Erythroblast (primary cell): ENCODE results near the gene SYNM.
"Not testable (repeated sequence)": the region's sequence is repeated elsewhere in the genome, so short reads cannot be mapped to it uniquely, and the experiment has no call there.

Experiments
- DNase-seq, 2 experiments: peaks; one replicate each; lab custom pipeline; 2025; lab: John Stamatoyannopoulos, UW
- GATA1 ChIP-seq: IDR thresholded peaks from 2 replicates; pipeline ENCODE4 v1.6.1; 2011; ENCODE audit warnings: low read depth, mild to moderate bottlenecking, control low read depth, low read length, moderate library complexity
- POLR2A ChIP-seq: IDR thresholded peaks from 2 replicates; pipeline ENCODE4 v1.6.1; 2011; ENCODE audit warnings: mild to moderate bottlenecking, low read length

The SYNM gene

DNA sequence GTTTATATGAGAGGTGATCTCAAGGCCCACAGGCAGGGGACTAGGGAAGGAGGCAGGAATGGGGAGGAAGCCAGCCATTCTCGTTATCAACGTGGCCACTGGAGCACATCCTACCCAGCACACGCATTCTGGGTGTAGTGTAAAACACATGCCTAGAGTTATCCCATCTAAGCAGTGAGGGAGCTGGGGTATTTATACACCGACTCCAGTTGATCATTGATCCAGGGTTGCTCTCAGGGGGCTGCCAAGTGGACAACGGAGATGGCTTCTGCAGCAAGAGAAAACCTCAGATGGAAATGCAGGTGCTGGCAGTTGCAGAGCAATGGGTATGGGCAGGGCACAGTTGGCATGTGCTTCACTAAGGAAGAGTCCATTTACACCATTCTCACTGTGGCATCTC, 30.4 kb upstream of the SYNM start:
- DNase-seq: no peak
- TF ChIP-seq POLR2A (no peak), GATA1 (no peak)

GRCh38 chr15:99075059-99075652, 29.7 kb upstream of the SYNM start:
- not testable (repeated sequence) for DNase-seq

DNA sequence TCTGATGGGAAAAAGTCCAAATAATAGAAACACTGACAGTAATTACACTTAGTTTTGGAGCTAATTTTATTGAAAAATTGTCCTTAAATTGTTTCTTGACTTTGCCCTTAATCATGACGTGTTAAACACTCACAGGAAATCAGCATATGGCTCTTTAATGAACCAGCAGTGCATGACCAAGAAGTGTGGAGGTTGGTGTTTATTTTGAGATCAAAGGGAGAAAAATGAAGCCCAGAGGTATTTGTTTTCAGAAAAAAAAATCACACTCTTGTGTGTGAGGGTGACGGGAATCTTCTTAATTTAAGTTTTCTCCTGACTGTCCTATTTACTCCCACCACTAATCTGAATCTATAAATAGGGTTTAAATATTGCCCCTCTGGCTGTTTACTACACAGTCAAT, 28.8 kb upstream of the SYNM start:
- TF ChIP-seq GATA1 (no peak), POLR2A (no peak)
- DNase-seq: no peak

DNA sequence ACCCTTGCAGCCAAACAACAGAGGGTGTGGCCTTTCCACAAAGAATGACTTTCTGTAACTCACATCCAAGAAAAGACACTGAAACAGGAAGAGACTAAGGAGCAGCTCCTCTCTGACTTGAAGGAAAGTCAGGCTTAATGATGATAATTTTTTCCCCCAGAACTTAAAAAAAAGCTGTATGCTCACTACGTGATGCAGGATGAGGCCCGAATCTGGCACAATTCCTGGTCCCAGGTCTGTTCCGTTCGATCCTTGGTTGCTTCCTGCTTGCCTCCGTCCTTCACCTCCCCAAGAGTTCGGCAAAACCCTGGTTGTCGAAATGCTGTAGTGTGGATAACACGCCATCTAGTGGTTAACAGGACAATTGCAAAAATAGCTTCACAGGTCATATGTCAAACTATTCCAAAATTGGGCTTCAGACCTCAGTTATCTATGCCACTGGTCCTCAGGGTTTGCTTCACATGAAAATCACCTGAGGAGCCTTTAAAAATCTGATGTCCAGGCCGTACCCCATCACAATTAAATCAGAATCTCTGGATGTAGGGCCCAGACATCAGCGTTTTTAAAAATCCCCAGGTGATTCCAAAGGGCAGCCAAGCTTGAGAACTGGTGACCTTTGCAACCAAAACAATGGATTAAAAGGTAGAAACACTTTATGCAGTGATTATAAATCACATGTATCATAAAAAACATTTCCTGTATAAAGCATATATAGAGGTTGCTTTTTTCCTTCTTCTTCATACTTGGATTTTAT, 28.1 kb upstream of the SYNM start:
- no peak for TF ChIP-seq POLR2A
- TF ChIP-seq GATA1: no peak
- DNase-seq: peak; percentile 47 to 62

- no peak for TF ChIP-seq POLR2A
- no peak for TF ChIP-seq GATA1
- DNase-seq: no peak
Observed at GRCh38 chr15:99082798-99083197, 22.1 kb upstream of the SYNM start.

DNA sequence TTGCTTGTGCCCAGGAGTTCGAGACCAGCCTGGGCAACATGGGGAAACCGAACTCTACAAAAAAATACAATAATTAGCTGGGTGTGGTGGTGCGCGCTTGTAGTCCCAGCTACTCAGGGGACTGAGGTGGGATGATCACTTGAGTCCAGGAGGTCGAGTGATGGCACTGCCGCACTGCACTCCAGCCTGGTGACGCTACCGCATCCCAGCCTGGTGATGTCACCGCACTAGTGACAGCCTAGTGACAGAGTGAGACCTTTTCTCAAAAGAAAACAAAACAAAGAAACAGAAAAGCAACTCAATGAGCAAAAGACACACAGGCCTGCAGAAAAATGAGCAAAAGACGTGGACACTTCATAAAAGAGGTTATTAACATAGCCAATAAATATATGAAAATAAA, 19.9 kb upstream of the SYNM start:
- DNase-seq: no peak
- TF ChIP-seq GATA1 (no peak), POLR2A (no peak)

DNA sequence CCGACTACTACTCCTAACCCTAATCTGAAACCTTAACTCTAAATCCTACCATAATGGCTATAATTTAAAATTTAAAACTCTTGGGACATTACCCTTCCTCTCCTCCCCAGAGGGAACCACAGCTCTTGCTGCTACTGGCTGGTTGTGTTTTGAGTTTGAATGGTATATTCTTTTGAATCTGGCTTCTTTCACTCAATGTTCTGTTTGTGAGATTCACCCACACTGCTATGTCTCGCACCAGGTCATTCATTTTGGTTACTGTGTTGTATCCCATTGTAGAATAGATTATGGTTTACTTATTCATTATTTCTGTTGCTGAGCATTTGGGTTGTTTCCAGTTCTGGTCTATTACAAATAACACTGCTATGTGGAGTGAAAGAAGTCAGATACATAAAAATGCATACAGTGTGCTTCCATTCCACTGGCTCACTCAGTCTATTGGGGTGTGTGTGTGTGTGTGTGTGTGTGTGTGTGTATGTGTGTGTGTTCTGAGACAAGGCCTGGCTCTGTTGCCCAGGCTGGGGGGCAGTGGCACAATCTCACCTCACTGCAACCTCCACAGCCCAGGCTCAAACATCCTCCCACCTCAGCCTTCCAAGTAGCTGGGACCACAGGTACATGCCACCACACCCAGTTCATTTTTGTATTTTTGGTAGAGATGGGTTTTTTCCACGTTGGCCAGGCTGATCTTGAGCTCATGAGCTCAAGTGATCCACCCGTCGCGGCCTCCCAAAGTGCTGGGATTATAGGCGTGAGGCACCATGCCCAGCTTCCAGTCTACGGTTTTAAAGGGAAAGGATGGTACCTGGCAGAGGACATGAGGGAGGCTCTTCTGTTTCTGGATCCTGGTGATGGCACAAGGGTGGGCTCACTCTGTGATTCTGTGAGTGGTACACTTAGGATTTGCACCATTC, 19.2 kb upstream of the SYNM start:
- no peak for DNase-seq
- TF ChIP-seq GATA1 (no peak), POLR2A (no peak)

DNA sequence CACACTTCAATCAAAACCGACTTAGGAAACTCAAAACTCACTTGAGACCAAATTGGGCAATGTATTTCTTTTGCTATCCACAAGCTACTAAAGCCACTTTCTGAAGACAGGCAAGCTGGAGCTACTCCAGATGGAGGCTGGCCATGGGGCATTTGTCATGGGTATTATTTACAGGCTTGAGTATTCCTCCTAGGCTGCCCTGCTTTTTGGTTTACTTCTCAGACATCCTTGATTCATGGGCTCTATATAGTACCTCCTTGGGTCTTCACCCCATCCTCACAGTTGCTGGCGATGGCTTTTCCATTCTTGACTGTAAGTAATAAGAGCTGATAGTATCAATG, 18.6 kb upstream of the SYNM start:
- TF ChIP-seq POLR2A: no peak
- TF ChIP-seq GATA1: no peak
- DNase-seq: no peak

GRCh38 chr15:99087405-99087943, 17.4 kb upstream of the SYNM start:
- TF ChIP-seq GATA1 (no peak), POLR2A (no peak)
- no peak for DNase-seq

- no peak for DNase-seq
- TF ChIP-seq POLR2A: no peak
- TF ChIP-seq GATA1: no peak
Observed at GRCh38 chr15:99090011-99090699, 14.7 kb upstream of the SYNM start.

- TF ChIP-seq GATA1: no peak
- no peak for TF ChIP-seq POLR2A
- DNase-seq: no peak
Observed at GRCh38 chr15:99090938-99091337, 13.9 kb upstream of the SYNM start.

- DNase-seq: no peak
- no peak for TF ChIP-seq GATA1
- no peak for TF ChIP-seq POLR2A
Observed at GRCh38 chr15:99092554-99093172, 12.2 kb upstream of the SYNM start.

GRCh38 chr15:99095626-99096025, 9.3 kb upstream of the SYNM start:
- TF ChIP-seq POLR2A: no peak
- no peak for TF ChIP-seq GATA1
- no peak for DNase-seq
